T-helper 1 cell (primary cell): ENCODE data around the gene MAT2A.
A peak's percentile ranks its signal among the peaks of the same experiment; 100 is the strongest.
"Not testable (repeated sequence)": the region's sequence is repeated elsewhere in the genome, so short reads cannot be mapped to it uniquely, and the experiment has no call there.

Experiments
- DNase-seq, 5 donors: peaks; one replicate each; pipeline ENCODE4 v3.0.0-alpha.2; 2012 to 2020

Gene MAT2A

GRCh38 chr2:85547859-85548607 lies 9.1 kb downstream of the MAT2A start:
- DNase-seq, result no peak

- DNase-seq, result no peak
Measured at GRCh38 chr2:85548608-85548900, 9.6 kb downstream of the MAT2A start.

- no peak for DNase-seq
Measured at GRCh38 chr2:85549095-85549494, 10.1 kb downstream of the MAT2A start.

GRCh38 chr2:85549826-85550225 lies 10.9 kb downstream of the MAT2A start:
- DNase-seq, result no peak

- DNase-seq, result no peak
Measured at GRCh38 chr2:85550486-85550885, 11.5 kb downstream of the MAT2A start.

GRCh38 chr2:85551698-85552678 lies 13.0 kb downstream of the MAT2A start:
- peak; percentile 67 to 89 (median 82) for DNase-seq

- no peak for DNase-seq
Measured at GRCh38 chr2:85553184-85553583, 14.2 kb downstream of the MAT2A start.

- DNase-seq, result no peak
Measured at GRCh38 chr2:85554980-85555612, 16.1 kb downstream of the MAT2A start.

- no peak for DNase-seq
Measured at GRCh38 chr2:85557130-85557529, 18.2 kb downstream of the MAT2A start.

- DNase-seq, result no peak
Measured at GRCh38 chr2:85558160-85558559, 19.2 kb downstream of the MAT2A start.

GRCh38 chr2:85560403-85560726 lies 21.4 kb downstream of the MAT2A start:
- not testable (repeated sequence) for DNase-seq

GRCh38 chr2:85560812-85561279 lies 21.9 kb downstream of the MAT2A start:
- no peak for DNase-seq

GRCh38 chr2:85561280-85562212 lies 22.6 kb downstream of the MAT2A start, which contains the start of gene GGCX:
GGCX (minus strand) TSS chr2:85561493; CDS start chr2:85561428, 65 bp downstream.
- DNase-seq, result peak; percentile 85 to 95 (median 91)

GRCh38 chr2:85564144-85564563 lies 25.2 kb downstream of the MAT2A start:
- no peak for DNase-seq

GRCh38 chr2:85566265-85566664 lies 27.3 kb downstream of the MAT2A start:
- no peak for DNase-seq

- DNase-seq, result no peak
Measured at GRCh38 chr2:85575739-85576138, 36.8 kb downstream of the MAT2A start.

- no peak for DNase-seq
Measured at GRCh38 chr2:85577063-85577385, 38.1 kb downstream of the MAT2A start.

GRCh38 chr2:85577386-85578242 lies 38.6 kb downstream of the MAT2A start, which contains the start of gene VAMP8:
VAMP8 (plus strand) TSS chr2:85577586; CDS start chr2:85577647, 61 bp downstream.
- peak; percentile 45 to 60 (median 50) for DNase-seq

GRCh38 chr2:85578243-85579180 lies 39.5 kb downstream of the MAT2A start:
- peak in 1 of 5 donors; percentile 14 for DNase-seq
